Memory B cell (primary cell): Measurements from ENCODE around the gene ZSWIM7.

Source experiments
- ATAC-seq: fragments of 150-1000 bp; cut with Tn5 transposase; 2 replicates; pipeline ENCODE4 v1.10.0; 2021; ENCODE audit warnings: low read depth, mild to moderate bottlenecking, moderate library complexity
- DNase-seq, 2 donors: peaks; one replicate each; pipeline ENCODE4 v3.0.0; 2022; ENCODE audit warnings: low spot score in 2 of 2
- H3K27ac Mint-ChIP-seq: one replicate; pipeline ENCODE4 v1.8.0; 2022; ENCODE audit warnings: mild to moderate bottlenecking, moderate library complexity, mixed read lengths
- H3K27me3 Mint-ChIP-seq: one replicate; pipeline ENCODE4 v1.8.0; 2022; ENCODE audit warnings: mixed read lengths
- H3K36me3 Mint-ChIP-seq: one replicate; pipeline ENCODE4 v1.8.0; 2022; ENCODE audit warnings: mild to moderate bottlenecking, mixed read lengths
- H3K4me1 Mint-ChIP-seq: one replicate; pipeline ENCODE4 v1.8.0; 2022; ENCODE audit warnings: mixed read lengths
- H3K4me3 Mint-ChIP-seq: one replicate; pipeline ENCODE4 v1.8.0; 2022; ENCODE audit warnings: mild to moderate bottlenecking, moderate library complexity, mixed read lengths
- H3K9me3 Mint-ChIP-seq: one replicate; pipeline ENCODE4 v1.8.0; 2022; ENCODE audit warnings: mixed read lengths

Gene ZSWIM7

DNA sequence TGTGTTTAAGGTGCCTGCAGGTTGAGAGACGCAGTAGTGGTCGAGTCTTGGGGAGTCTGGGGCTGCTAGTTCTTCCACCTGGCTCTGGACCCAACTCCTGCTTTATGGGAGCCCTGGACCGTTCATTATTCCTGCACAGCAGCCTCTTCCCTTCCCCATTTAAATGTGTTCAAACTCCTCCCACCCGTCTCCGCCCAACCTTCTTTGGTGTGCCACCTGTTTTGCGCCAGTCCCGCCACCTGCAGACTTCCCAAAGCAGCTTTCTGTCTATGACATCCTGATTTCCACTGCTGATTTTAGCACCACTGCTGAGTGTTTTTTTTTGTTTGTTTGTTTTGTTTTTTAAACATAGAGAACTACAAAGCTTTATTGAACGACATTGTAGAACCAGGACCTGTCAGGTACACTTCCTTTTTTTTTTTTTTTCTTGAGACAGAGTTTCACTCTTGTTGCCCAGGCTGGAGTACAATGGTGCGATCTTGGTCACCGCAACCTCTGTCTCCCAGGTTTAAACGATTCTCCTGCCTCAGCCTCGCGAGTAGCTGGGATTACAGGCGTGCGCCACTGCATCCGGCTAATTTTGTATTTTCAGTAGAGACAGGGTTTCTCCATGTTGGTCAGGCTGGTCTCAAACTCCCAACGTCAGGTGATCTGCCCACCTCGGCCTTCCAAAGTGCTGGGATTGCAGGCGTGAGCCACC is 41.7 kb downstream of the ZSWIM7 start:
- Mint-ChIP-seq H3K4me1 (peaks cover 4% of the 10 kb centered on the region), H3K9me3 (no peaks in the 10 kb centered on the region), H3K27me3 (peaks cover 22% of the 10 kb centered on the region), H3K36me3 (no peaks in the 10 kb centered on the region), H3K27ac (no peak overlapping the region), H3K4me3 (no peak overlapping the region)
- ATAC-seq (no peak), DNase-seq (no peak)

GRCh38 chr17:15957206-15957605 is 42.3 kb downstream of the ZSWIM7 start:
- Mint-ChIP-seq H3K27ac (no peak overlapping the region), H3K9me3 (no peaks in the 10 kb centered on the region), H3K36me3 (no peaks in the 10 kb centered on the region), H3K4me3 (no peak overlapping the region), H3K27me3 (peaks cover 22% of the 10 kb centered on the region), H3K4me1 (peaks cover 4% of the 10 kb centered on the region)
- DNase-seq (no peak), ATAC-seq (no peak)

GRCh38 chr17:15955793-15956541 is 43.5 kb downstream of the ZSWIM7 start:
- ATAC-seq (no peak), DNase-seq (no peak)
- Mint-ChIP-seq H3K4me3 (no peak overlapping the region), H3K27ac (no peak overlapping the region), H3K9me3 (no peaks in the 10 kb centered on the region), H3K27me3 (peaks cover 21% of the 10 kb centered on the region), H3K36me3 (no peaks in the 10 kb centered on the region), H3K4me1 (peaks cover 4% of the 10 kb centered on the region)

DNA sequence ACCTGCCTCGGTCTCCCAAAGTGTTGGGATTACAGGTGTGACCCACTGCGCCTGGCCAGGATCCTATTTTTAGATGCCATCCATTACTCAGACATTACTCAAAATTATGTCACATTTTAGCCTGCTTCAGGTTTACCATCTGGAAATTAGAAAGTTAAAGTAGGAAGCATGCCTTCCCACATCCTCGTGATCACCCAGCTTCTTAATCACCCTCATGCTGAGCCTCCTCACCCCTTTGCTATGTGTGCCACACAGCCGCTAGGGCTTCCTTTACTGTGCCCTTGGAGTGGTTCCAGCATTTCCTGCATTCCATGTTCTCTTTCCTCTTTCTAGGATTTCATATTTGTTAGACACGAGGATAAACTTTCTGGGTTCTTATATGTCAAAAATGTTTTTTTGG is 45.3 kb downstream of the ZSWIM7 start:
- Mint-ChIP-seq H3K4me3 (no peak overlapping the region), H3K27me3 (peaks cover 23% of the 10 kb centered on the region), H3K9me3 (no peaks in the 10 kb centered on the region), H3K36me3 (no peaks in the 10 kb centered on the region), H3K4me1 (peaks cover 4% of the 10 kb centered on the region), H3K27ac (no peak overlapping the region)
- ATAC-seq (no peak), DNase-seq (no peak)

GRCh38 chr17:15952916-15953790 is 46.4 kb downstream of the ZSWIM7 start:
- DNase-seq = no peak
- Mint-ChIP-seq H3K4me3 (no peak overlapping the region), H3K9me3 (no peaks in the 10 kb centered on the region), H3K27ac (no peak overlapping the region), H3K27me3 (peaks cover 17% of the 10 kb centered on the region), H3K4me1 (no peaks in the 10 kb centered on the region), H3K36me3 (no peaks in the 10 kb centered on the region)
- no peak for ATAC-seq

- H3K9me3 Mint-ChIP-seq = no peaks in the 10 kb centered on the region
- no peaks in the 10 kb centered on the region for H3K4me1 Mint-ChIP-seq
- H3K27ac Mint-ChIP-seq = no peak overlapping the region
- no peak for ATAC-seq
- no peaks in the 10 kb centered on the region for H3K36me3 Mint-ChIP-seq
- no peak for DNase-seq
- peaks cover 11% of the 10 kb centered on the region for H3K27me3 Mint-ChIP-seq
- H3K4me3 Mint-ChIP-seq = no peak overlapping the region
Observed at GRCh38 chr17:15952048-15952532, 47.4 kb downstream of the ZSWIM7 start.

DNA sequence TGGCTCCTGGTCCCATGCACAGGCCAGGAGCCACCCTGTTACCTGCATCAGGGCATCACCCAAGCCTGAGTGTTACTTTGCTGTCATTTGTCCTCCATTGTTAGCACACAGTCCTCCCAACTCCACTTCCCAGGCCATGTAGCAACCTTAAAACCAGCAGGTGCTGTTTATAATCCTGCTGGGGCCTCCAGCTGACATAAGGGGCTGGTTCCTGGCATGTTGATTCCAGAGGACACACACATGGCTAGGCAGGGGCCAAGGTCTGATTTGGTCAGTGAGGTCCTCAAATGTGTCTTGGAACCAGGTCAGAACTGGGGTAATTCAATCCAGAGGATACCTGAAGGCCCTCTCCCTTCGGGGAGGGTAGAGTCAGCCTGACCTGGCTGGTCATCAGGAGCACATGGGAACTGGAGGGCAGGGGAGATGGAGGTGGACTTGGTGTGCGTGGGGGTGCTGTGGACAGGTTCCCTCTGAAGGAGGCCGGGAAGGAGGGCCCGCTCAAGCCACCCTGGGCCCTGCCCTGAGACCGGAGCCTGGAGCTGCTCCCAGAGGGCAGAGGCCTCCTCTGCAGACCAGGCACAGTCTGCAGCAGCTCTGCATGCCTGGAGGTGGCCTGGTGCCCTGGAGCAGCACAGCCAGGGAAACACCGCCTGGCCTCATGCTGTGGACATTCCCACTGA is 48.0 kb downstream of the ZSWIM7 start:
- ATAC-seq = no peak
- DNase-seq = no peak
- peaks cover 11% of the 10 kb centered on the region for H3K27me3 Mint-ChIP-seq
- no peaks in the 10 kb centered on the region for H3K9me3 Mint-ChIP-seq
- no peak overlapping the region for H3K27ac Mint-ChIP-seq
- no peaks in the 10 kb centered on the region for H3K36me3 Mint-ChIP-seq
- no peak overlapping the region for H3K4me3 Mint-ChIP-seq
- no peaks in the 10 kb centered on the region for H3K4me1 Mint-ChIP-seq

DNA sequence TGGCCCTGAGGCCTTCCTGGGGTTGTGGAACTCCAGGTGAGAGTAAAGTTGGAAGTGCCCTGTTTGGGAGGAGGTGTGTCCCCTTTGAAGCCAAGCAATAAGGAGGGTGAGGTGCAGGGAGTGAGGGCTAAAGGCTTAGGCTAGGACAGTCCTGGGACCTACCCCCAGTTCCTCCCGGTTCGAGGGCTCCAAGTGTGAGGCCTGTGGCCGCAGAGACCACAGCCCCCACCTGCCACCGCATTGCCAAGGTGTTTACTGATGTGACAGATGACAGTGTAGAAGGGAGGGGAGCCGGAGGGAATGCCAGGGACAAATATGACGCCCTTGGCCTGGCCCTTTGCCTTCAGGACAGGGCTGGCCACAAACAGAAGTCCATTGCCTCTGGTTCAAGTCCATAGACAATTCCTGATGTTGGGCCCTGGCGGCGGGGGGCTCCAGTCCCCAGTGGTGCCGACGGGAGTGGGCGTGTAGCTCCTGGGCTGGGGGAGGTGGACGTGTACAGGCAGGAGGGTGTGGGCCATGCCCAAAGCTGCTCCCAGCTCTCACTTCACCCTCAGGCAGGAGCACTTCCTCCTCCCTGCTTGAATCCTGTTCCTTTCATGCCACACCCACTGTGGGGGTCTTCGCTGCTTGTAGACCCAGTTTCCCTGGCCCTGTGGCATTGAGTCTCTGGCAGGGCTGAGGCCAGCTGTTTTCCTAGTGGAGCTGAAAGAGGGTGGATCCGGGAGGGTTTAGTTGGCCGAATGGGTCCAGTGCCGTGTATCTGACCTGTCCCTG is 51.3 kb downstream of the ZSWIM7 start:
- no peak overlapping the region for H3K4me3 Mint-ChIP-seq
- peaks cover 21% of the 10 kb centered on the region for H3K27me3 Mint-ChIP-seq
- peaks cover 9% of the 10 kb centered on the region for H3K4me1 Mint-ChIP-seq
- DNase-seq = no peak
- H3K9me3 Mint-ChIP-seq = no peaks in the 10 kb centered on the region
- ATAC-seq = no peak
- H3K27ac Mint-ChIP-seq = no peak overlapping the region
- no peaks in the 10 kb centered on the region for H3K36me3 Mint-ChIP-seq

GRCh38 chr17:15947271-15947670 is 52.2 kb downstream of the ZSWIM7 start:
- Mint-ChIP-seq H3K4me3 (no peak overlapping the region), H3K27ac (no peak overlapping the region), H3K4me1 (peaks cover 9% of the 10 kb centered on the region), H3K27me3 (peaks cover 22% of the 10 kb centered on the region), H3K9me3 (no peaks in the 10 kb centered on the region), H3K36me3 (no peaks in the 10 kb centered on the region)
- DNase-seq (no peak), ATAC-seq (no peak)

DNA sequence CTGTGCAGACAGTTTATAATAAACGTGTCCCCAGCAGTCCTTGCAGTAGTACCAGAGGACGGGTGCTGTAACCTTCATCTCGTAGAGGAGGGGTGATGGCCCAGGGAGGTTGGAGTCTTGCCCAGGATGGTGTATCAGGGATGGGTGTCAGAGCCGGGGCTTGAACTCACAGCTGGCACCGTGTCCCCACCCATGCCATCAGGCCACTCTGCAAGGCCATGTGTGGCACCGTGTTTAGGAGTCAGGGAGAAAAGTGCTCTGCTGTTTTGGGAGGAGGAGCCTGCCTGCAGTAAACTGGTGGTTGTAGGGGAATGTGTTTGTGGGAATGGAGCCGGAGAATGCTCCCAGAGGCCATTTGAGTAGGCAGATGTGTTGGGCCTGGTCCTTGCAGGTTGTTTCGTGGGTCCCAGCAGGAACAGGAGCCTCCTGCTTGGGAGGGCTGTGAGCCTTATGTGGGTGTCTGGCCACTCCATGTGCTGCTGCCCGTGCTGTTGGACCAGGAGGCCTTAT is 52.8 kb downstream of the ZSWIM7 start:
- ATAC-seq (no peak), DNase-seq (no peak)
- Mint-ChIP-seq H3K9me3 (no peaks in the 10 kb centered on the region), H3K27ac (no peak overlapping the region), H3K4me3 (no peak overlapping the region), H3K4me1 (peaks cover 9% of the 10 kb centered on the region), H3K36me3 (no peaks in the 10 kb centered on the region), H3K27me3 (peaks cover 22% of the 10 kb centered on the region)

DNA sequence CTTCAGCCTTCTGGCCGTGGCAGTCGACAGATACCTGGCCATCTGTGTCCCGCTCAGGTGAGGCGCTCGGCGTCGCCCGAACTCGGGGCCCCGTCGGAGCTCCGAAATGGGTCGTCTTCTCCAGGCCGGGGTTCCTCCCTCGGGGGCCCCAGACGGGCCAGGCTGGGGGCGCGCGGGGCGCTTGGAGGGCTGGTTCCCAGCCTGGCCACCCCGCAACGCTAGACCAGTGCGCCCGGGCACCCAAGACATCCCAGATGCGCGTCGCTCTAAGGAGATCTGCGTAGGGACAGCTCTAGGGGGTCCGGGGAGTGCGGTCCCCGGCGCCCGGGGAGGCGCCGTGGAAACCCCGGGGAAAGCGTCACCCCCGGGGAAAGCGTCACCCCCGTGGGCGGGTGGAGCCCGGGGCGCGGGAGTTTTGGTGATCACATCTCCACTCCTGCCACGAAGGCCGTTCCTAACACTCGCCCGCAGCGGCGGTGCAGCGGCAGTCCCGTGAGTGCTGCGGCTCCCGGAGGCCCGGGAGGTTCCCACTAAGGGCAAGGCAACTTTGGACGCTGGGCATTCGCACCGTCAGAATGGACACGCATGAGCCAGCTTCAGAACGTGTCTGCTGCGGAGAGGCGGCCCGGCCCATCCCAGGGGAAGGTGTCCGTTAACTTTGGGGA is 53.8 kb downstream of the ZSWIM7 start:
- H3K4me1 Mint-ChIP-seq = peaks cover 9% of the 10 kb centered on the region
- DNase-seq (no peak), ATAC-seq (peak; percentile 27)
- H3K27ac Mint-ChIP-seq = no peak overlapping the region
- no peaks in the 10 kb centered on the region for H3K36me3 Mint-ChIP-seq
- H3K4me3 Mint-ChIP-seq = peak overlapping the region; percentile 73
- H3K9me3 Mint-ChIP-seq = no peaks in the 10 kb centered on the region
- H3K27me3 Mint-ChIP-seq = peaks cover 22% of the 10 kb centered on the region

DNA sequence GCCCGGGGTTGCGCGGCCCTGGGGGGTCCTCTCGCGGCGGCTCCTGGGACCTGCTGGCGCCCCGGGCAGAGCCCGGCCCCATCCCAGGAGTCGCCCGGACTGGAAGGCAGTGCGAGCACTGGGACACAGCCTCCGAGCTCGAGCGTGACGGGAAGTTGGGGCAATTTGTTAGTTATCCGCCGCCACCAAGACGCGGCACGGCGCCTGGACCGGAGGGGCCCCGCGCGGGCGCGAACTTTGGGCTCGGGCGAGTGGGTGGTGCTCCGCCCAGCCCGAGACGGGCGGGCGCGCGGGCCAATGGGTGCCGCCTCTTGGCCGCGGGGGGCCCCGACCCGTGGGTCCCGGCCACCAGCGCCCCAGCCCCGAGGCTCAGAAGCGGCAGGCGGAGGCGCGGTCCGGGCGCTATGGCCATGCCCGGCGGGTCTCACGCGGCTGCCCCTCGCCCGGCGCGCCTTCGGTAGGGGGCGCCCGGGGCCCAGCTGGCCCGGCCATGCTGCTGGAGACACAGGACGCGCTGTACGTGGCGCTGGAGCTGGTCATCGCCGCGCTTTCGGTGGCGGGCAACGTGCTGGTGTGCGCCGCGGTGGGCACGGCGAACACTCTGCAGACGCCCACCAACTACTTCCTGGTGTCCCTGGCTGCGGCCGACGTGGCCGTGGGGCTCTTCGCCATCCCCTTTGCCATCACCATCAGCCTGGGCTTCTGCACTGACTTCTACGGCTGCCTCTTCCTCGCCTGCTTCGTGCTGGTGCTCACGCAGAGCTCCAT is 54.6 kb downstream of the ZSWIM7 start, which contains the start of gene ADORA2B:
TSS of gene ADORA2B (plus strand) at position 372 of the 768 bp plus-strand sequence. CDS start at position 491, 119 bp downstream.
- H3K27ac Mint-ChIP-seq = no peak within 1 kb of the TSS
- no peaks in the 10 kb centered on the region for H3K9me3 Mint-ChIP-seq
- peaks cover 9% of the 10 kb centered on the region for H3K4me1 Mint-ChIP-seq
- ATAC-seq (peak; percentile 42), DNase-seq (peak in 1 of 2 donors; percentile 19)
- no peaks in the 10 kb centered on the region for H3K36me3 Mint-ChIP-seq
- peaks cover 23% of the 10 kb centered on the region for H3K27me3 Mint-ChIP-seq
- peak within 1 kb of the TSS; percentile 84 for H3K4me3 Mint-ChIP-seq
